ENCODE results near the gene ACTRT3. TPM values are rescaled to one million over a fixed set of nuclear protein-coding genes. Genes with fewer than 3 reads are reported as not detected.

The ACTRT3 gene
- polyA plus RNA-seq, 2 of the 4 experiments (the other 2 are of a cell fraction) = 1.8 to 3.3 TPM

DNA sequence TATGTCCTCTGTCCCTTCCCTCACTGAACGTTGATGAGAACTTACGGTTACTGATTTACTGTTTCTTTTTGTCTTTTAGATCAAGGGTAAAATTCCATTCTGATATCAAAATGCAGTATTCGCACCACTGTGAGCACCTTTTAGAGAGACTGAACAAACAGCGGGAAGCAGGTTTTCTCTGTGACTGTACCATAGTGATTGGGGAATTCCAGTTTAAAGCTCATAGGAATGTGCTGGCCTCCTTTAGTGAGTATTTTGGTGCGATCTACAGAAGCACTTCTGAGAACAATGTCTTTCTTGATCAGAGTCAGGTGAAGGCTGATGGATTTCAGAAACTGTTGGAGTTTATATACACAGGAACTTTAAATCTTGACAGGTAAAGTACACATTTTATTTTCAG, 4.8 kb upstream of the ACTRT3 start:
- peak overlapping the region; percentile 76 for H3K4me2 ChIP-seq
- TF ChIP-seq, protein P1, sequence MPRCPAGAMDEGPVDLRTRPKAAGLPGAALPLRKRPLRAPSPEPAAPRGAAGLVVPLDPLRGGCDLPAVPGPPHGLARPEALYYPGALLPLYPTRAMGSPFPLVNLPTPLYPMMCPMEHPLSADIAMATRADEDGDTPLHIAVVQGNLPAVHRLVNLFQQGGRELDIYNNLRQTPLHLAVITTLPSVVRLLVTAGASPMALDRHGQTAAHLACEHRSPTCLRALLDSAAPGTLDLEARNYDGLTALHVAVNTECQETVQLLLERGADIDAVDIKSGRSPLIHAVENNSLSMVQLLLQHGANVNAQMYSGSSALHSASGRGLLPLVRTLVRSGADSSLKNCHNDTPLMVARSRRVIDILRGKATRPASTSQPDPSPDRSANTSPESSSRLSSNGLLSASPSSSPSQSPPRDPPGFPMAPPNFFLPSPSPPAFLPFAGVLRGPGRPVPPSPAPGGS (IDR thresholded peaks at IDR 0.05) = no peak
- no peak for TF ChIP-seq SREBF2 (IDR thresholded peaks at IDR 0.05)
- TF ChIP-seq, protein P2, sequence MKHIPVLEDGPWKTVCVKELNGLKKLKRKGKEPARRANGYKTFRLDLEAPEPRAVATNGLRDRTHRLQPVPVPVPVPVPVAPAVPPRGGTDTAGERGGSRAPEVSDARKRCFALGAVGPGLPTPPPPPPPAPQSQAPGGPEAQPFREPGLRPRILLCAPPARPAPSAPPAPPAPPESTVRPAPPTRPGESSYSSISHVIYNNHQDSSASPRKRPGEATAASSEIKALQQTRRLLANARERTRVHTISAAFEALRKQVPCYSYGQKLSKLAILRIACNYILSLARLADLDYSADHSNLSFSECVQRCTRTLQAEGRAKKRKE (CRISPR knock-in tag; IDR thresholded peaks at IDR 0.05; ENCODE audit: low read depth) = no peak
- TF ChIP-seq HEYL (CRISPR knock-in tag; IDR thresholded peaks at IDR 0.05) = no peak
- TF ChIP-seq EHMT2 (IDR thresholded peaks at IDR 0.05; ENCODE audit: low read depth) = no peak
- no peak for TF ChIP-seq CEBPB (IDR thresholded peaks at IDR 0.05)
- no peak for TF ChIP-seq SMC3 (IDR thresholded peaks at IDR 0.05)
- ATAC-seq (no peak), FAIRE-seq (no peak), DNase-seq (ENCODE audit: low read depth in 1 of 2, low spot score in 1 of 2) (no peak)
- ChIA-PET CTCF (interaction anchor here (2.7 kb wide), 1 partner anchor 11 kb away, joined by 10 read pairs; the partner anchor contains the start of gene TERC), POLR2A (interaction anchor here (1.3 to 2.7 kb wide), 2 partner anchors 10 to 583 kb away, joined by 3 to 18 read pairs; partner anchors contain the start of genes SKIL and TERC)
- H3K9me3 ChIP-seq = no peaks in the 10 kb centered on the region
- peaks cover 15% of the 10 kb centered on the region; the same call in 2 of the 3 replicates for H3K4me1 ChIP-seq
- 49% methylated on average over 5 of the region's 5 CpGs for WGBS (ENCODE audit: missing lambda C conversion rate)
- no peak overlapping the region for H3K27ac ChIP-seq
- peak overlapping the region; percentile 90 for H3K4me3 ChIP-seq

DNA sequence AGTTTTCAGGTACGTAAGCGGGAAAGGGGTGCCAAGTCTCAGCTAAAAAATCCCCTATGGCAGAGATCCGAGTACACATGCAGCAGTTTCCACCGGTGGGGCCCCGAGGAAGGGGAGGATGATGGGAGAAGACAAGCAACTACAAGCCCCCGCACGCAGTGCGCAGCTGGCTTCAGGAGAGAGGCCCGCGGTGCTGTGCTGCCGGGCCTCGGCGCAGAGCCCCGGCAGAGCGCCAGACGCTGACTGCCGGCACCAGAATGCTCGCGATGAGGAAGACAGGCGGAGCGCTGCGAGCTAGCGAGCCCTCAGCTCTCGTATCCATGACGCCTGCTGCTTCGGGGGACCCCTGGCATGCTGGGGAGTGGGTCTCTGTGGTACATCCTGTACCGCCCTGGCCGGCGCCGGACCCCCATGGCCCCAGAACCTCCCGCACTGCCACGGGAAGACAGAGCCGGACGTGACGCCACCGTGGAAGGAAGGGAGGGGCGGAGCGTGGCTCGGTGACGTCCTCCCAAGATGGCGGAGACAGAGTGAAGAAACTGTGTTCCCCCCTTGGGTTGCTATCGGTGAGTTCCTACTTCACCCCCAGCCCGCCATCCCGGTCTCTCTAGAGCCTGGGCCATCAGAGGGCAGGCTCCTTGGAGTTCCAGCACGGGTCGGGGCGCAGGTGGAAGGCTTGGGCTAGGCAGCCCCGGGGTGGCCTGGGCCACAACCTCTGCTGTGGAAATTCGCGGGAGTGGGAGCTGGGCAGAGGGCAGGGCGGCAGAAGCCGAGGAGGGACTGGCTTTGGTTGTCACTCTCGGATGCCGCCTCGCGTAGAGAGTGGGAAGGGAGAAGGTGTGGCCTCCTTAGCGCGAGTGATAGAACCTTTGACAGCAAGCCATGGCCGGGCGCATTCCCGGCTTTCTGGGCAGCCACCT, 3.8 kb upstream of the ACTRT3 start, which contains the start of gene MYNN:
Gene MYNN (plus strand): TSS at position 500 of the 920 bp plus-strand sequence. CDS start 900 bp downstream, outside the sequence.
- Histone ChIP-seq H3K4me3 (peak within 1 kb of the TSS; percentile 90), H3K4me2 (peak within 1 kb of the TSS; percentile 76), H3K9me3 (no peaks in the 10 kb centered on the region), H3K27ac (peak within 1 kb of the TSS; percentile 95 to 98), H3K4me1 (peaks cover 15% of the 10 kb centered on the region; the same call in 2 of the 3 replicates)
- ATAC-seq (peak; percentile 88 to 89), FAIRE-seq (peak; percentile 72), DNase-seq (ENCODE audit: low read depth in 1 of 2, low spot score in 1 of 2) (peak; percentile 60 to 91)
- WGBS (ENCODE audit: missing lambda C conversion rate) = 3% methylated on average over 16 of the region's 61 CpGs
- CTCF ChIA-PET = interaction anchor here (2.7 kb wide), 1 partner anchor 10 kb away, joined by 10 read pairs; the partner anchor contains the start of gene TERC
- POLR2A ChIA-PET = interaction anchor here (0.5 to 2.7 kb wide), 10 partner anchors 8 to 1097 kb away, joined by 3 to 18 read pairs (median 5); partner anchors contain the start of genes RPL22L1, SEC62, SKIL and TERC
- TF ChIP-seq BHLHE40 (IDR thresholded peaks at IDR 0.05; ENCODE audit: low read depth, low read length) (no peak), E2F6 (IDR thresholded peaks at IDR 0.05; ENCODE audit: borderline replicate concordance, low read depth) (no peak), RCOR1 (IDR thresholded peaks at IDR 0.05; ENCODE audit: low read depth, low read length) (no peak), ZFP36 (IDR thresholded peaks at IDR 0.05; ENCODE audit: borderline replicate concordance, partially characterized antibody) (no peak), MAZ (IDR thresholded peaks at IDR 0.05; ENCODE audit: borderline replicate concordance, low read depth, low read length) (no peak), MYC (IDR thresholded peaks at IDR 0.05; ENCODE audit: borderline replicate concordance, low read length) (no peak), POLR2A (IDR thresholded peaks at IDR 0.05; ENCODE audit: low read length) (peak; percentile 96), CHD4 (IDR thresholded peaks at IDR 0.05; ENCODE audit: borderline replicate concordance) (no peak), REST (IDR thresholded peaks at IDR 0.05) (peak; percentile 45), RARB (CRISPR knock-in tag; IDR thresholded peaks at IDR 0.05) (no peak), ZSCAN20 (CRISPR knock-in tag; IDR thresholded peaks at IDR 0.05) (no peak), EP300 (IDR thresholded peaks at IDR 0.05) (0 out of 5 replicates have a peak, but pooled peaks of 1 of the 2 experiments have one; percentile 12), MAFK (IDR thresholded peaks at IDR 0.05; ENCODE audit: partially characterized antibody) (no peak), HOXA7 (CRISPR knock-in tag; IDR thresholded peaks at IDR 0.05) (no peak), FOSL2 (IDR thresholded peaks at IDR 0.05) (no peak), FOSL2 (CRISPR knock-in tag; IDR thresholded peaks at IDR 0.05) (0 out of 2 replicates have a peak, but pooled peaks have one; percentile 17), NFE2L2 (conservative IDR thresholded peaks at IDR 0.05; ENCODE audit: low read length) (no peak), POLR2AphosphoS2 (conservative IDR thresholded peaks at IDR 0.05; ENCODE audit: low read length) (no peak), HOXB13 (CRISPR knock-in tag; IDR thresholded peaks at IDR 0.05; ENCODE audit: low read depth) (no peak), CBX2 (IDR thresholded peaks at IDR 0.05; ENCODE audit: borderline replicate concordance, low read depth) (no peak)
- TF ChIP-seq, protein P3, sequence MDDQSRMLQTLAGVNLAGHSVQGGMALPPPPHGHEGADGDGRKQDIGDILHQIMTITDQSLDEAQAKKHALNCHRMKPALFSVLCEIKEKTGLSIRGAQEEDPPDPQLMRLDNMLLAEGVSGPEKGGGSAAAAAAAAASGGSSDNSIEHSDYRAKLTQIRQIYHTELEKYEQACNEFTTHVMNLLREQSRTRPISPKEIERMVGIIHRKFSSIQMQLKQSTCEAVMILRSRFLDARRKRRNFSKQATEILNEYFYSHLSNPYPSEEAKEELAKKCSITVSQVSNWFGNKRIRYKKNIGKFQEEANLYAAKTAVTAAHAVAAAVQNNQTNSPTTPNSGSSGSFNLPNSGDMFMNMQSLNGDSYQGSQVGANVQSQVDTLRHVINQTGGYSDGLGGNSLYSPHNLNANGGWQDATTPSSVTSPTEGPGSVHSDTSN (IDR thresholded peaks at IDR 0.05) = no peak
- TF ChIP-seq, protein P4, sequence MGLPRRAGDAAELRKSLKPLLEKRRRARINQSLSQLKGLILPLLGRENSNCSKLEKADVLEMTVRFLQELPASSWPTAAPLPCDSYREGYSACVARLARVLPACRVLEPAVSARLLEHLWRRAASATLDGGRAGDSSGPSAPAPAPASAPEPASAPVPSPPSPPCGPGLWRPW (IDR thresholded peaks at IDR 0.05) = no peak

Measured in A549 (cell line).